Skeletal muscle tissue (tissue), 4 donors: ENCODE results near the gene BMERB1. TPM values are rescaled to one million over a fixed set of nuclear protein-coding genes. Genes with fewer than 3 reads are reported as not detected.

Experiments
- H3K27ac ChIP-seq: one replicate; pipeline ENCODE4 v1.7.0; 2013; ENCODE audit warnings: mild to moderate bottlenecking, low read depth, low read length, inconsistent platforms
- H3K27me3 ChIP-seq, 3 donors: one replicate each; pipeline ENCODE4 v1.7.0; 2013; ENCODE audit warnings: low read length in 3 of 3; ENCODE audit not compliant: control insufficient read depth in 3 of 3, insufficient read depth in 3 of 3
- H3K36me3 ChIP-seq, 3 donors: one replicate each; pipeline ENCODE4 v1.7.0; 2013; ENCODE audit warnings: low read length in 3 of 3; ENCODE audit not compliant: control insufficient read depth in 3 of 3, insufficient read depth in 3 of 3
- H3K4me1 ChIP-seq, 3 donors: one replicate each; pipeline ENCODE4 v1.7.0; 2013; ENCODE audit warnings: low read length in 3 of 3, mild to moderate bottlenecking in 3 of 3; ENCODE audit not compliant: control insufficient read depth in 3 of 3, insufficient read depth in 3 of 3
- H3K4me3 ChIP-seq, 3 donors: one replicate each; pipeline ENCODE4 v1.7.0; 2013; ENCODE audit warnings: low read length in 3 of 3
- H3K9ac ChIP-seq, 3 donors: one replicate each; pipeline ENCODE4 v1.7.0; 2013; ENCODE audit warnings: low read length in 3 of 3, mild to moderate bottlenecking in 3 of 3, moderate library complexity in 2 of 3, low read depth in 1 of 3
- H3K9me3 ChIP-seq, 3 donors: one replicate each; pipeline ENCODE4 v1.7.0; 2013; ENCODE audit warnings: low read length in 3 of 3; ENCODE audit not compliant: control insufficient read depth in 3 of 3
- total RNA-seq: library from RNA; depleted of rRNA; stranded (reverse); fragments of >200 nt; gene quantifications from one replicate; pipeline ENCODE4 v1.2.3, GENCODE V29; 2014
- donor health status: Osteomylitis.

The BMERB1 gene
- total RNA-seq, 1 donor from 2014 or later, result 7.8 TPM

- no peaks in the 10 kb centered on the region for H3K9me3 ChIP-seq
- H3K36me3 ChIP-seq, result peaks cover 20 to 35% (median 31%) of the 10 kb centered on the region in 3 donors
Measured at GRCh38 chr16:15592324-15592723, 157.9 kb downstream of the BMERB1 start.

GRCh38 chr16:15593235-15593634 lies 158.8 kb downstream of the BMERB1 start:
- Histone ChIP-seq H3K4me1 (peaks cover 0 to 19% (median 18%) of the 10 kb centered on the region in 3 donors), H3K27me3 (no peaks in the 10 kb centered on the region), H3K9ac (no peak overlapping the region), H3K4me3 (no peak overlapping the region), H3K27ac (no peak overlapping the region), H3K9me3 (no peaks in the 10 kb centered on the region), H3K36me3 (peaks cover 23 to 40% (median 40%) of the 10 kb centered on the region in 3 donors)

More at GRCh38 chr16:15592324-15592723, 157.9 kb downstream of the BMERB1 start:
- H3K4me3 ChIP-seq, result no peak overlapping the region
- H3K9ac ChIP-seq, result no peak overlapping the region
- H3K27ac ChIP-seq, result no peak overlapping the region
- H3K4me1 ChIP-seq, result peaks cover 0 to 19% (median 16%) of the 10 kb centered on the region in 3 donors
- H3K27me3 ChIP-seq, result no peaks in the 10 kb centered on the region

- Histone ChIP-seq H3K36me3 (peaks cover 34 to 48% (median 42%) of the 10 kb centered on the region in 3 donors), H3K9me3 (no peaks in the 10 kb centered on the region), H3K4me3 (no peak overlapping the region), H3K27me3 (no peaks in the 10 kb centered on the region), H3K9ac (no peak overlapping the region), H3K27ac (no peak overlapping the region), H3K4me1 (peaks cover 0 to 19% (median 12%) of the 10 kb centered on the region in 3 donors)
Measured at GRCh38 chr16:15594711-15595320, 160.4 kb downstream of the BMERB1 start.

- H3K4me3 ChIP-seq, result no peak overlapping the region
- no peak overlapping the region for H3K9ac ChIP-seq
- H3K27me3 ChIP-seq, result no peaks in the 10 kb centered on the region
- H3K36me3 ChIP-seq, result peaks cover 56 to 71% (median 61%) of the 10 kb centered on the region in 3 donors
- H3K4me1 ChIP-seq, result peaks cover 0 to 6% (median 5%) of the 10 kb centered on the region in 3 donors
- H3K9me3 ChIP-seq, result no peaks in the 10 kb centered on the region
- no peak overlapping the region for H3K27ac ChIP-seq
Measured at GRCh38 chr16:15597135-15597534, 162.7 kb downstream of the BMERB1 start.

- H3K4me1 ChIP-seq, result peaks cover 0 to 2% (median 0%) of the 10 kb centered on the region in 3 donors
- no peaks in the 10 kb centered on the region for H3K9me3 ChIP-seq
- no peaks in the 10 kb centered on the region for H3K27me3 ChIP-seq
- H3K4me3 ChIP-seq, result no peak overlapping the region
- no peak overlapping the region for H3K9ac ChIP-seq
- peaks cover 60 to 80% (median 70%) of the 10 kb centered on the region in 3 donors for H3K36me3 ChIP-seq
- no peak overlapping the region for H3K27ac ChIP-seq
Measured at GRCh38 chr16:15597822-15598647, 163.6 kb downstream of the BMERB1 start.

GRCh38 chr16:15598648-15599190 lies 164.3 kb downstream of the BMERB1 start:
- no peak overlapping the region for H3K9ac ChIP-seq
- H3K27me3 ChIP-seq, result no peaks in the 10 kb centered on the region
- H3K27ac ChIP-seq, result no peak overlapping the region
- H3K9me3 ChIP-seq, result no peaks in the 10 kb centered on the region
- H3K36me3 ChIP-seq, result peaks cover 62 to 87% (median 76%) of the 10 kb centered on the region in 3 donors
- H3K4me1 ChIP-seq, result peaks cover 0 to 2% (median 0%) of the 10 kb centered on the region in 3 donors
- no peak overlapping the region for H3K4me3 ChIP-seq

- no peak overlapping the region for H3K4me3 ChIP-seq
Measured at GRCh38 chr16:15599303-15600070, 165.1 kb downstream of the BMERB1 start.

GRCh38 chr16:15601212-15601879 lies 167.0 kb downstream of the BMERB1 start:
- Histone ChIP-seq H3K9ac (no peak overlapping the region), H3K36me3 (peaks cover 68 to 92% (median 77%) of the 10 kb centered on the region in 3 donors), H3K4me1 (peaks cover 0 to 5% (median 0%) of the 10 kb centered on the region in 3 donors), H3K9me3 (no peaks in the 10 kb centered on the region), H3K27me3 (no peaks in the 10 kb centered on the region), H3K4me3 (no peak overlapping the region), H3K27ac (no peak overlapping the region)

More at GRCh38 chr16:15599303-15600070, 165.1 kb downstream of the BMERB1 start:
- H3K9me3 ChIP-seq, result no peaks in the 10 kb centered on the region
- no peak overlapping the region for H3K27ac ChIP-seq
- peaks cover 67 to 94% (median 80%) of the 10 kb centered on the region in 3 donors for H3K36me3 ChIP-seq
- H3K4me1 ChIP-seq, result peaks cover 0 to 2% (median 0%) of the 10 kb centered on the region in 3 donors
- no peaks in the 10 kb centered on the region for H3K27me3 ChIP-seq
- H3K9ac ChIP-seq, result no peak overlapping the region
